HG02642 (cell line): ENCODE measurements around the gene FZD1.
"Not testable (repeated sequence)": the region's sequence is repeated elsewhere in the genome, so short reads cannot be mapped to it uniquely, and the experiment has no call there.

Experiments
- ATAC-seq: cut with Tn5 transposase; IDR thresholded peaks from one replicate; pipeline ENCODE4 v1.9.1; 2021; ENCODE audit warnings: mild to moderate bottlenecking; ENCODE audit not compliant: unreplicated experiment, poor library complexity

The FZD1 gene

GRCh38 chr7:91294639-91295220, 30.5 kb downstream of the FZD1 start:
- no peak for ATAC-seq

DNA sequence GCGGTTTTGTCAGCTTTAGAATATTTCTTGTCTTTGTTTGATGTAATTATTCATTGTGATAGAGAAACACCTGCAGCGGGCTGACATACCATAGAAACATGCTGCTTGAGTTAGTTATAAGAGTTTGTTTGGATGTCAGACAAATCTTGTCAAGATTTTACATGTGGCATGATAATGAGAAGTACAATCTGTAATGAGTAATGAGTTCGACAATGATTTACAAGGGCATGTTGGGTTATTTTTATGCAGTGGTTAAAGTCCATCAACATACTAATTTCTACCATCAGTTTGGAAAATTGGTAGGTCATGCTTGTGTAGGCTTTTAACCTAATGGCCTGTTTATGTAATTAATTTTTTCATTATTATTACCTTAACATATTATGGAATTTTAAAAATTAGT, 31.3 kb downstream of the FZD1 start:
- ATAC-seq = no peak

DNA sequence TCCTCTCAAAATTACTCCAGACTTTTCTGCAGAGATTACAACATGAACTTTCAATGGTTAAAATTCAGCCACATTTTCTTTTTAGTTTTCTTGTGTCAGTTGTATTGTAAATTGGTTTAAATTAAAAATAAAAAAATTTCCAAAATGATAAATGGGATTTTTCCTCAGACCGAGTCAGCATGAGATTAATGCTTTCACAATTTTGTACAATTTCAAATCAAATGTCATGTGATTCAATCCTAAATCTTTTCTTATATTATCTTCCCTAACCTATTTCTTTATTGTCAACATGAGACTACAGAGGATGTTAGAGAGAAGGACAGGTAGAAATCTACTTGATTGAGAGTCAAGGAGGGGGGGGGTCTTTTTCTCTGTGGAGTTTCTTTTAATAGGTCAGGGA, 33.7 kb downstream of the FZD1 start:
- no peak for ATAC-seq

DNA sequence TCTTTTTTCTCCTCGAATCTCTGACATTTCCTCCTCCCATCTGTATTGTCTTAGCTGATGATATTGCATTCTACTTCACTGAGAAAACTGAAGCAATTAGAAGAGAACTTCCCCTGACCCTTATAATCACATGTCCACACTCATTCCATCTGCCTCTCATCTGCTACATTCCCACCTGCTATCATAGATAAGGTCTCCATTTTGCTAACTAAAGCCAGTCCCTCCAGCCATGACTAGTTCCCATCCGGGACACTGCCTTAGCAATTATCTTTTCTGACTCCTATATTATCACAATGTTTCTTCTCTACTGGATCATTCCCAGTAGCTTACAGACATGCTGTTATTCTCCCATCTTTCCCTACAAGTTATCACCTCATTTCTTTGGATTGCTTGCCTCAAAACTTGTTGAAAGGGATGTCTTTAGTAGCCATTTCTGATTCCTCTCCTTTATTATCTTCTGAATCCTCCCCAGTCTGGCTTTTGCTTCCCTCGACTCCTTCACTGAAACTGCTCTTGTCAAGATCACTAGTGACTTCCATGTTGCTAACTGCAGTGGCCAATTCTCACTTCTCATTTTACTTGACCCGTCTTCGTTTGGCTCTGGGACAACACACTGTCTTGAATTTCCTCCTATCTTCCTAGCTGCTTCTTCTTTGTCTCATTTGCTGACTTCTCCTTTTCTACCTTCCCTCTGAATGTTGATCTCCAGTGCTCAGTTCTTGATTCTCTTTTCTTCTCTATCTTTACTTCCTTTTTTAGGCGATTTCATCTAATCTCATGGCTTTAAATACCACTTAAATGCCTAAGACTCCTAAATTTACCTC, 35.9 kb downstream of the FZD1 start:
- ATAC-seq = no peak

GRCh38 chr7:91302794-91303193, 38.6 kb downstream of the FZD1 start:
- no peak for ATAC-seq

GRCh38 chr7:91306266-91306665, 42.0 kb downstream of the FZD1 start:
- ATAC-seq = no peak

GRCh38 chr7:91307467-91307866, 43.2 kb downstream of the FZD1 start:
- no peak for ATAC-seq

DNA sequence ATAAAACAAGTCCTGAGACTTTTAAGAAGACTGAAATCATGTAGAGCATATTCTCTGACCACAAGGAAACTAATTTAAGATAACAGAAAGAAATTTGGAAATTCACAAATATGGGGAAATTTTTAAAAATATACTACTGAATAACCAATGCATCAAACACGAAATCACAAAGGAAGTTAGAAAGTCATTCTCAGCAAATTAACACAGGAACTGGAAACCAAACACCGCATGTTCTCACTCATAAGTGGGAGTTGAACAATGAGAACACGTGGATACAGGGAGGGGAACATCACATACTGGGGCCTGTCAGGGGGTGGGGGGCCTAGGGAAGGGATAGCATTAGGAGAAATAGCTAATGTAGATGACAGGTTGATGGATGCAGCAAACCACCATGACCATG, 44.0 kb downstream of the FZD1 start:
- ATAC-seq = not testable (repeated sequence)

GRCh38 chr7:91310830-91311460, 46.7 kb downstream of the FZD1 start:
- ATAC-seq = no peak

- ATAC-seq = no peak
Observed at GRCh38 chr7:91311839-91312238, 47.6 kb downstream of the FZD1 start.

GRCh38 chr7:91313113-91313512, 48.9 kb downstream of the FZD1 start:
- ATAC-seq = no peak

- no peak for ATAC-seq
Observed at GRCh38 chr7:91314591-91315323, 50.5 kb downstream of the FZD1 start.

GRCh38 chr7:91316426-91316825, 52.2 kb downstream of the FZD1 start:
- ATAC-seq = no peak

GRCh38 chr7:91319351-91319750, 55.1 kb downstream of the FZD1 start:
- no peak for ATAC-seq

DNA sequence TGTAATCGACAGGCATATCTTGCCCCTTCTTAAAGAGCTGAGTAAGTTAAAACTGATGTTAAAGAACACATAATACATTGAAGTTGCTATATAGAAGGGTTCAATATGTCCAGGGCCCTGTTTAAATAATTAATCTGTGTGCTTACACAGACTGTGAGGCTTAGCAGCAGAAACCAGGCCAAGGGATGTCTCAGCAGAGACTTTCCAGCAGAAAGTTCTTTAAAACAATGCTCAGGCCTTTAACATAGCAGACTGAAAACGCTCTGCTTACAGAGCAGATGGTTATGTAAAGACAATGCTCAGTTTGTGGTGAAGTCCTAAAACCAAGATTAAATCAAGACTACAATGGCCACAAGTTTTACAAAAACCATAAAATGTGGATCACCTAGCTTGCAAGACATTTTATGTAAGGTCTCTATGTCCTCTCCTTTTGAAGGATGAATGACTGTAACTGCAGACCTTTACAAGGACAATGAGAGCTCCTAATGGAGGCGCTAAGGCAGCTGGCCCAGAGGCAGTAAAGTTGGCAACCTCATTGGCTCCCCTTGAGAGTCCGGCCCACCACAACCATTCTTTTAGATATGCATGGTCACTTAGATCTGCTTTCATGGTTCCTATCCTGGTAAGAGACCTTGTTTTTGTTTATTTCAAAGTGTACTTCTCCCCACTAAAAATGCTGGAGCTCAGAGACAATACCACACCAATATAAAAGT, 56.3 kb downstream of the FZD1 start:
- no peak for ATAC-seq
